EH (cell line): ENCODE data around the gene SFTPD.

Source experiments
- DNase-seq: peaks from one replicate; pipeline ENCODE4 v3.0.0-alpha.2; 2015; ENCODE audit warnings: low read depth

SFTPD gene

DNA sequence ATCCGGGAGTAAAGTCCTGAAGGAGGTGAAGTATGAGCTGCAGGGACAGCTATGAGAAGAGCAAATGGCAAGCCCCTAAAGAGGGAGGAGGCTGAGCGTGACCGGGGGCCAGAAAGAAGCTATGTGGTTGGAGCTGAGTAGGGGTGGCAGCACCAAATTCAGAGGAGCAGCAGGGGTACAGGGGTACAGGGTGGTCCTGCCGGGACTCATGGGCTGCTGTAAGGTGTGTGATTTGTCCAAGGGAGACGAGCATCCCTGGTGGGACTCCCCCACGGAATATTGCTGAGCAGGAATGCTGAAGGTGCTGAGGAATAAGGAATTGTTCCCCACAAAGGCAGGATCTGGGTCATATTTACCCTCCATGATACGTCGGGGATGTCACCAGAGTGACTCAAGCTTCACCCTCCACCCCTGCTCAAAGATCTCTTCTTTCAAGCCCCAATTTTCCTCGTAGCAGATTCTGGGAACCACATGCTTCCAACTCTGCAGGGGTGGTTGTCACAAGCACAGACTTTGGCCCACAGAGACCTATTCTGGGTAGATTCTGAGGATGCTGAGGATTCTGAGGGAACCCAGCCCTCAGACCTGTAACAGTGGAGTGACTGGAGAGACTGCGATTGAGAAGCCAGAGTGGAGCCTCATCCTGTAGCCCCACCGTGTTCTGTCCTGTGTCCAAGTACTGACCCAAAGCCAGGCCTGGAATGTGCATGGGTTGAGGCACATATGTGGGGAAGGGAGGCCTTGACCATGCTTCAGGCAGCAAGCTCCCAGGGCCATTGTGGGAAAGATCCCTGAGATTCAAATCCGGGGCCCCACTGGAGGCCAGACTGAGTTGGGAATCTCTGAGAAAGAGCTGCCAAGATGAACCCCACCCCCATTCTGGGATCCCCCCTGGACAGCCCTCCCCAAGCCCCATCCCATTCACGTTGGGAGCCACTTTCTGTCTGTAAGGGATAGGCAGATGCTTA, 4.2 kb downstream of the SFTPD start:
- no peak for DNase-seq

GRCh38 chr10:79943871-79944270, 5.0 kb downstream of the SFTPD start:
- DNase-seq, result no peak

GRCh38 chr10:79942261-79943185, 6.4 kb downstream of the SFTPD start:
- no peak for DNase-seq

GRCh38 chr10:79941585-79942210, 7.2 kb downstream of the SFTPD start:
- DNase-seq, result no peak

- DNase-seq, result no peak
Observed at GRCh38 chr10:79941146-79941545, 7.8 kb downstream of the SFTPD start.

DNA sequence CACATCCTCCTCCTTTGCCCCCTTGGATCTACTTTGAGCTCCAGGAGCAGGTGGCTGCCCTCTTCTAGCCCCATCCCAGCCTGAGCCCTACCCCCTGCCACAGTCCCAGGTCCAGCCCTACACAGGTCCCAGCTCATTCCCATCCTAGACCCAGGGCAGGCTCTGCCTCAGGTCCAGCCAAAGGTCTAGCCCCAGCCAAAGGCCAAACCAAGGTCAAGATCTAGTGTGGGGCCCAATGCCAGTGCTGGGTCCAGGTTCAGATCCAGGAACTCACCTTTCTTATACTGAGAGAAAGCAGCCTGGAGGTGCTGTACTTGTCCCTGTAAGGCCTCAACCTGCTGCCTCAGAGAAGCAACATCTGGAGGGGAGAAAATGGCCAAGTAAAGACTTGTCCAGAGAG, 8.5 kb downstream of the SFTPD start:
- no peak for DNase-seq

GRCh38 chr10:79939969-79940368, 8.9 kb downstream of the SFTPD start:
- DNase-seq, result no peak

GRCh38 chr10:79938728-79939406, 10.0 kb downstream of the SFTPD start:
- no peak for DNase-seq

DNA sequence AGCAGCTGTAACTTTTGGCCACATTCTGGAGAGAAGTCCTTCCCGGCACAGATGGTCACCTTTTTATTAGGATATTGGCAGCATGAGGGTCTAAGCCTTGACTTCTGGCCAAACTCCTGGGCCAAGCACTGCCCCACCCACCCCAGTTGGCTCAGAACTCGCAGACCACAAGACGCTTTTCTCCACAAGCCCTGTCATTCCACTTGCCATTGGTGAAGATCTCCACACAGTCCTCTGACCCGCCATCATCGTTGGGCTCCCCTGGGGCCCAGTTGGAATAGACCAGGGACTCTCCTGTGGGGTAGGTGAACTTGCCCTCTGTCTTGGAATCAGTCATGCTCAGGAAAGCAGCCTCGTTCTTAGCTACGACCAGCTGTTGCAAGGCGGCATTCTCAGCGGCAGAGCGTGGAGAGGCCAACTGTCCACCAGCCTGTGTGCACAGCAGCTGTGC, 11.2 kb downstream of the SFTPD start:
- no peak for DNase-seq

DNA sequence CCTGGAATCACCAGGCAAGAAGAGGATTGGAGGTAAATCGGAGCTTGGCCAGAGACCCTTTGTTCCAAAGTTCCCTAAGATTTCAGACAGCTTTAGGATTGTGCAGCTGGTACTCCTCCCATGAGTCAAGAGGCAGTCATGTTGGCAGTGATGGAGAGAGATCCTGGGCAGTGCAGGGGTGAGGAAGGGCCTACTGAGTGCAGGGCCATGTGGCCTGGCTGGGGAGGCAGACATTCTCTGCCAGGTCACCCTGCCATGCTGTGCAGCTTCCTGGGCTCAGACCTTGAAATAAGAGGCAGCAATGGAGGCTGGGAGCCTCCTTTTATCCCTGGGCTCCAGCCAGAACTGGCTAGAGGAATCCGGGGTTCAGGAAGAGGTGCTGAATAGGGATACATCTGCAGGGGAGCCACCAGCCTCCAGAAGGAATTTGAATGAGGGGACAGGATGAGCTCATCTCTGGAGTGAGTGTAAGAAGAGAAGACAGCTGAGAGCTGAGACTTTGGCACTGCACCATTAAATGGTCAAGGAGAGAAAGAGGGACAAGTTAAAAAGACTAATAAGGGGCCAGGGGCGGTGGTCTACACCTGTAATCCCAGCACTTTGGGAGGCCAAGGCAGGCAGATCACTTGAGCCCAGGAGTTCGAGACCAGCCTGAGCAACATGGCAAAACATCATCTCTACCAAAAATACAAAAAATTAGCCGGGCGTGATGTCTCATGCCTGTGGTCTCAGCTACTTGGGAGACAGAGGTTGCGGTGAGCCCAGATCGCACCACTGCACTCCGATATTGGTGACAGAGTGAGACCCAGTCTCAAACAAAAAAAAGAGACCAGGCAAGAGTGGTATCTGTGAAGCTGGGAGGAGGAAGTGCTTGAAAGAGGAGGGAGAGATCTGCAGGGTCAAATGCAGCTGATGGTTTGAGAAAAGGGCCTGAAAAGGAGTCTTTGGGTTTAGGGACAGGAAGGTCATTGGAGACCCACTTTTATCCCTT, 12.0 kb downstream of the SFTPD start:
- no peak for DNase-seq

- no peak for DNase-seq
Observed at GRCh38 chr10:79933961-79934360, 14.9 kb downstream of the SFTPD start.

GRCh38 chr10:79932841-79933379, 16.0 kb downstream of the SFTPD start:
- no peak for DNase-seq

GRCh38 chr10:79932307-79932706, 16.6 kb downstream of the SFTPD start:
- DNase-seq, result no peak

- DNase-seq, result no peak
Observed at GRCh38 chr10:79930751-79931150, 18.2 kb downstream of the SFTPD start.

GRCh38 chr10:79930267-79930666, 18.6 kb downstream of the SFTPD start:
- no peak for DNase-seq

GRCh38 chr10:79929409-79929904, 19.4 kb downstream of the SFTPD start:
- peak; percentile 72 for DNase-seq

DNA sequence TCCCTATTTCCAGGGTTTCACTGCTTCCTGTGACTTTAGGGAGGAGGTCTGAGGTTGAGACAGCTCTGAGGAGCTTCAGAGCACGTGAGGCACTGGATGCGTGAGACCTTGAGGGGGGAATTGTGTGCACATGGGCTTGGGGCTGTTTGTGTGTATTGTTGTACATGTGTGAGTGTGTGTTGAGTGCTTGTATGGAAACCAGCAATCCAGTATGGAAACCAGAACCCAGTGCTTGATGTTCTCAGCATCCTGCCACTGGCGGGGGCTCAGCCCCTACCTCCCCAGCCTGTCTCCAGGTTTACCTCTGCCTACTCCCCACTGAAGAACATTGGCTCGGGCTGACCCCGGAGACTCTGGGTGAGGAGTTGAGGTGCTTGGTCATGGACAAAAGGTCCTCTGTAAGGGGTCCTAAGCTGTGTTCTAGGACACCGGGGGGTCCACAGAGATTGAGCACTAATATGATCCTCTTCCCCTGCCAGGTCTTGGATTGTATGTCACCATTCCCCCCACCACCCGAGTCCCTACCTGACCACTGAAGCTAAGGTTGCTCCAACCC, 20.8 kb downstream of the SFTPD start:
- DNase-seq, result no peak

- no peak for DNase-seq
Observed at GRCh38 chr10:79927111-79927828, 21.6 kb downstream of the SFTPD start.

DNA sequence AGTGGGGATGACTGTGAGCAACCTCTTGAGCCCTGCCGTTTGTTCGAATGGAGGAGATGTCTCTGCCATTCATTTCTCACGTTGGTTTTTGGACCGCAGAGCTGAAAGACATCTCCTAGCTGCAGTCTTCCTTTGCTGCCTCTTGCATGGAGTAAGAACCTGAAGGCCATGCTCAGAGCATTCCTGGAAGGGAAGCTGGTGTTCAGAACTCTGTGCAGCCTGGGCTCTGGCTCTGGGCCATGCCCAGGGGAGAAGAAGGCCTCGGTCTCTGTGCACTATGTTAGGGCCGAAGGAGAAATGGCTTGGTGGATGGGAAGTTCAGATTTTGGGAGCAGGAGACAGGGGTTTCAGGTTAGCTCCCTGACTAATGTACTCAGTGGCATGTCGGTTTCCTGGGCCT, 22.9 kb downstream of the SFTPD start:
- DNase-seq, result no peak
